Spleen (tissue), 11 donors: ENCODE results near the gene UNC13C. TPM values are rescaled to one million over a fixed set of nuclear protein-coding genes. Genes with fewer than 3 reads are reported as not detected.

Source experiments
- DNase-seq: peaks from one replicate; pipeline ENCODE4 v3.0.0-alpha.2; 2020
- H3K27ac ChIP-seq, 8 donors: fragments of 200-600 bp; sonication (generic) in 7 of 8; 1 replicate in 4 of 8; 2 replicates in 4 of 8; pipeline versions ENCODE4 v1.5.0 to v1.8.0; 2016 to 2021; ENCODE audit warnings: inconsistent platforms in 4 of 8, mild to moderate bottlenecking in 4 of 8, moderate library complexity in 1 of 8
- H3K27me3 ChIP-seq, 7 donors: fragments of 200-600 bp; sonication (generic) in 6 of 7; replicated peaks in 1 of 7; 1 replicate in 4 of 7; 2 replicates in 3 of 7; pipeline versions ENCODE4 v1.5.0 to v1.8.0; 2016 to 2021; ENCODE audit warnings: inconsistent platforms in 3 of 7, mild to moderate bottlenecking in 1 of 7
- H3K36me3 ChIP-seq, 6 donors: fragments of 200-600 bp; sonication (generic) in 5 of 6; 1 replicate in 4 of 6; 2 replicates in 2 of 6; pipeline versions ENCODE4 v1.5.0 to v1.8.0; 2016 to 2021; ENCODE audit warnings: inconsistent platforms in 2 of 6
- H3K4me1 ChIP-seq, 6 donors: fragments of 200-600 bp; sonication (generic) in 5 of 6; 1 replicate in 3 of 6; 2 replicates in 3 of 6; pipeline versions ENCODE4 v1.5.0 to v1.8.0; 2016 to 2021; ENCODE audit warnings: inconsistent platforms in 3 of 6
- H3K4me3 ChIP-seq, 8 donors: fragments of 200-600 bp; sonication (generic) in 7 of 8; 1 replicate in 4 of 8; 2 replicates in 4 of 8; pipeline versions ENCODE4 v1.5.0 to v1.8.0; 2016 to 2021; ENCODE audit warnings: inconsistent platforms in 4 of 8, mild to moderate bottlenecking in 4 of 8, moderate library complexity in 2 of 8
- H3K9me3 ChIP-seq, 8 donors: fragments of 200-600 bp; sonication (generic) in 7 of 8; 1 replicate in 4 of 8; 2 replicates in 4 of 8; pipeline versions ENCODE4 v1.5.0 to v1.8.0; 2016 to 2021; ENCODE audit warnings: inconsistent platforms in 4 of 8
- CTCF ChIP-seq, 11 experiments: fragments of 200-600 bp in 7 of 11; fragments of 450-650 bp in 4 of 11; sonication (generic) in 4 of 11; IDR thresholded peaks in 8 of 11; conservative IDR thresholded peaks in 3 of 11; 1 replicate in 7 of 11; 2 replicates in 4 of 11; pipeline versions ENCODE4 v1.4.0 to v1.8.0; 2016 to 2021; ENCODE audit warnings: antibody characterized with exemption in 11 of 11, inconsistent platforms in 4 of 11, mild to moderate bottlenecking in 1 of 11
- POLR2A ChIP-seq, 3 donors: fragments of 450-650 bp; IDR thresholded peaks; one replicate each; pipeline ENCODE4 v1.5.1; 2017; ENCODE audit warnings: antibody characterized with exemption in 3 of 3, mild to moderate bottlenecking in 1 of 3
- POLR2AphosphoS5 ChIP-seq, 3 donors: sonication (generic); formaldehyde crosslinking; IDR thresholded peaks; one replicate each; pipeline ENCODE4 v1.5.1; 2017; ENCODE audit warnings: antibody characterized with exemption in 3 of 3
- WGBS, 5 donors: extraction: QIAGEN DNeasy Blood & Tissue Kit in 3 of 5; methylation state at CpG; one replicate each; pipeline versions ENCODE4 v1.1.5 to v1.1.7; 2013 to 2018; 5-methylcytosine and 5-hydroxymethylcytosine counted together
- intact Hi-C: fragments of 100-400 bp; cut with DNase I; formaldehyde crosslinking; loops from one replicate; pipeline ENCODE4 v1.15.0; 2023; ENCODE audit warnings: low total_unique reads
- polyA plus RNA-seq, 3 donors: library from polyadenylated mRNA; stranded (reverse); fragments of 200-250 nt; gene quantifications; one replicate each; pipeline ENCODE4 v1.2.1, GENCODE V29; 2013
- total RNA-seq, 7 donors: library from RNA; depleted of rRNA in 3 of 7; stranded (reverse); fragments of >200 nt in 3 of 7; fragmentation: NEBNext Ultra II Directional in 4 of 7; extraction: Animal tissue kit (Norgen Biotek cat#: 25700) in 4 of 7; gene quantifications; one replicate each; pipeline versions ENCODE4 v1.1.0 to v1.2.1, GENCODE V29; 2016 to 2021
- donor health status: healthy with polysubstance abuse.
- donor health status: DM: no; HTN: no; CAD: no; lungs with moderate emphysema.
- donor health status: DM: no; HTN: no; CAD: no.
- donor health status: Bipolar disorder and iron deficiency.
- donor health status: healthy.
- donor health status: DM: no; HTN: no; CAD: no.
- donor health status: DM: yes; HTN: yes; CAD: no.

UNC13C gene
- total and polyA plus RNA-seq, 10 donors, result 0.06 TPM; not detected in 9

GRCh38 chr15:54089776-54090175 is 111.5 kb downstream of the UNC13C start:
- no peak overlapping the region for H3K27ac ChIP-seq
- no peak overlapping the region for H3K4me3 ChIP-seq
- whole genome bisulfite sequencing, 5 donors, result 80 to 95% (median 90%) methylated on average over 3 of the region's 3 CpGs

GRCh38 chr15:54091651-54092050 is 113.4 kb downstream of the UNC13C start:
- no peak for TF ChIP-seq CTCF (IDR thresholded peaks at IDR 0.05 in 8 of 11, conservative IDR thresholded peaks at IDR 0.05 in 3 of 11)
- TF ChIP-seq POLR2A (IDR thresholded peaks at IDR 0.05), result no peak
- TF ChIP-seq POLR2AphosphoS5 (IDR thresholded peaks at IDR 0.05), result no peak
- DNase-seq, result no peak
- no peaks in the 10 kb centered on the region for H3K36me3 ChIP-seq
- H3K27ac ChIP-seq, result no peak overlapping the region
- no peak overlapping the region for H3K4me3 ChIP-seq
- H3K4me1 ChIP-seq, result no peaks in the 10 kb centered on the region
- intact Hi-C loops, result no loop called here
- 63 to 89% (median 82%) methylated on average over 2 of the region's 2 CpGs for WGBS, 5 donors
- H3K9me3 ChIP-seq, result no peaks in the 10 kb centered on the region
- no peaks in the 10 kb centered on the region for H3K27me3 ChIP-seq

More at GRCh38 chr15:54089776-54090175, 111.5 kb downstream of the UNC13C start:
- DNase-seq, result no peak
- H3K4me1 ChIP-seq, result no peaks in the 10 kb centered on the region
- H3K27me3 ChIP-seq, result no peaks in the 10 kb centered on the region
- H3K36me3 ChIP-seq, result no peaks in the 10 kb centered on the region
- no peaks in the 10 kb centered on the region for H3K9me3 ChIP-seq
- intact Hi-C loops, result loop anchor here (10.0 kb wide), 1 partner anchor 1025 kb away; no protein-coding TSS in a partner anchor
- no peak for TF ChIP-seq CTCF (IDR thresholded peaks at IDR 0.05 in 8 of 11, conservative IDR thresholded peaks at IDR 0.05 in 3 of 11)
- no peak for TF ChIP-seq POLR2A (IDR thresholded peaks at IDR 0.05)
- no peak for TF ChIP-seq POLR2AphosphoS5 (IDR thresholded peaks at IDR 0.05)

GRCh38 chr15:54094661-54095060 is 116.4 kb downstream of the UNC13C start:
- no peaks in the 10 kb centered on the region for H3K4me1 ChIP-seq
- no peaks in the 10 kb centered on the region for H3K27me3 ChIP-seq
- H3K27ac ChIP-seq, result no peak overlapping the region
- WGBS, 5 donors, result 63 to 83% (median 76%) methylated on average over 1 of the region's 1 CpG
- H3K36me3 ChIP-seq, result no peaks in the 10 kb centered on the region
- H3K9me3 ChIP-seq, result no peaks in the 10 kb centered on the region
- no peak for TF ChIP-seq CTCF (IDR thresholded peaks at IDR 0.05 in 8 of 11, conservative IDR thresholded peaks at IDR 0.05 in 3 of 11)
- no peak for TF ChIP-seq POLR2AphosphoS5 (IDR thresholded peaks at IDR 0.05)
- TF ChIP-seq POLR2A (IDR thresholded peaks at IDR 0.05), result no peak
- intact Hi-C loops, result no loop called here
- H3K4me3 ChIP-seq, result no peak overlapping the region
- DNase-seq, result no peak

- intact Hi-C loops, result no loop called here
- no peak for DNase-seq
- TF ChIP-seq CTCF (IDR thresholded peaks at IDR 0.05 in 8 of 11, conservative IDR thresholded peaks at IDR 0.05 in 3 of 11) (no peak), POLR2A (IDR thresholded peaks at IDR 0.05) (no peak), POLR2AphosphoS5 (IDR thresholded peaks at IDR 0.05) (no peak)
- no peaks in the 10 kb centered on the region for H3K4me1 ChIP-seq
- no peaks in the 10 kb centered on the region for H3K9me3 ChIP-seq
- H3K36me3 ChIP-seq, result no peaks in the 10 kb centered on the region
- no peaks in the 10 kb centered on the region for H3K27me3 ChIP-seq
- no peak overlapping the region for H3K27ac ChIP-seq
- no peak overlapping the region for H3K4me3 ChIP-seq
Measured at GRCh38 chr15:54097019-54097418, 118.8 kb downstream of the UNC13C start.
